ENCODE measurements around the gene CCL17. TPM values are rescaled to one million over a fixed set of nuclear protein-coding genes. Genes with fewer than 3 reads are reported as not detected.
"Not testable (repeated sequence)": the region's sequence is repeated elsewhere in the genome, so short reads cannot be mapped to it uniquely, and the experiment has no call there.

The CCL17 gene
- total RNA-seq, 1 donor from 2014 or later, result not detected

- Mint-ChIP-seq H3K36me3 (ENCODE audit: insufficient read depth) (no peaks in the 10 kb centered on the region), H3K4me1 (ENCODE audit: low read depth) (no peaks in the 10 kb centered on the region), H3K27ac (no peak overlapping the region), H3K9me3 (ENCODE audit: low read depth) (no peaks in the 10 kb centered on the region), H3K27me3 (peaks cover 11% of the 10 kb centered on the region), H3K4me3 (ENCODE audit: low read depth) (no peak overlapping the region)
- DNase-seq (ENCODE audit: low spot score, unreplicated experiment), result no peak
- TF ChIP-seq, protein P1, sequence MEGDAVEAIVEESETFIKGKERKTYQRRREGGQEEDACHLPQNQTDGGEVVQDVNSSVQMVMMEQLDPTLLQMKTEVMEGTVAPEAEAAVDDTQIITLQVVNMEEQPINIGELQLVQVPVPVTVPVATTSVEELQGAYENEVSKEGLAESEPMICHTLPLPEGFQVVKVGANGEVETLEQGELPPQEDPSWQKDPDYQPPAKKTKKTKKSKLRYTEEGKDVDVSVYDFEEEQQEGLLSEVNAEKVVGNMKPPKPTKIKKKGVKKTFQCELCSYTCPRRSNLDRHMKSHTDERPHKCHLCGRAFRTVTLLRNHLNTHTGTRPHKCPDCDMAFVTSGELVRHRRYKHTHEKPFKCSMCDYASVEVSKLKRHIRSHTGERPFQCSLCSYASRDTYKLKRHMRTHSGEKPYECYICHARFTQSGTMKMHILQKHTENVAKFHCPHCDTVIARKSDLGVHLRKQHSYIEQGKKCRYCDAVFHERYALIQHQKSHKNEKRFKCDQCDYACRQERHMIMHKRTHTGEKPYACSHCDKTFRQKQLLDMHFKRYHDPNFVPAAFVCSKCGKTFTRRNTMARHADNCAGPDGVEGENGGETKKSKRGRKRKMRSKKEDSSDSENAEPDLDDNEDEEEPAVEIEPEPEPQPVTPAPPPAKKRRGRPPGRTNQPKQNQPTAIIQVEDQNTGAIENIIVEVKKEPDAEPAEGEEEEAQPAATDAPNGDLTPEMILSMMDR (IDR thresholded peaks at IDR 0.05; ENCODE audit: unreplicated experiment), result no peak
Measured at GRCh38 chr16:57394444-57394843, 10.1 kb upstream of the CCL17 start.

DNA sequence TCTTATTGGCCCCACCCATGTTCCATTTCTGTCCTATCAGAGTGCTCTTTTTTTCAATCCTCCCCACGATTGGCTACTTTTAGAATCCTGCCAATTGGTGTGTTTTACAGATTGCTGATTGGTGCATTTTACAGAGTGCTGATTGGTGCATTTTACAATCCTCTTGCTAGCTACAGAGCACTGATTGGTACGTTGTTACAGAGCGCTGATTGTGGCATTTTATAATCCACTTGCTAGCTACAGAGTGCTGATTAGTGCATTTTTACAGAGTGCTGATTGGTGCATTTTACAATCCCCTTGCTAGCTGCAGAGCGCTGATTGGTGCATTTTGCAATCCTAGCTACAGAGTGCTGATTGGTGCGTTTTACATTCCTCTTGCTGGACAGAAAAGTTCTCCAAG lies 9.5 kb upstream of the CCL17 start:
- H3K9me3 Mint-ChIP-seq (ENCODE audit: low read depth), result no peaks in the 10 kb centered on the region
- no peak overlapping the region for H3K27ac Mint-ChIP-seq
- H3K4me1 Mint-ChIP-seq (ENCODE audit: low read depth), result no peaks in the 10 kb centered on the region
- TF ChIP-seq, protein P1 (IDR thresholded peaks at IDR 0.05; ENCODE audit: unreplicated experiment), result no peak
- no peaks in the 10 kb centered on the region for H3K36me3 Mint-ChIP-seq (ENCODE audit: insufficient read depth)
- no peak for DNase-seq (ENCODE audit: low spot score, unreplicated experiment)
- H3K4me3 Mint-ChIP-seq (ENCODE audit: low read depth), result no peak overlapping the region
- peaks cover 11% of the 10 kb centered on the region for H3K27me3 Mint-ChIP-seq

DNA sequence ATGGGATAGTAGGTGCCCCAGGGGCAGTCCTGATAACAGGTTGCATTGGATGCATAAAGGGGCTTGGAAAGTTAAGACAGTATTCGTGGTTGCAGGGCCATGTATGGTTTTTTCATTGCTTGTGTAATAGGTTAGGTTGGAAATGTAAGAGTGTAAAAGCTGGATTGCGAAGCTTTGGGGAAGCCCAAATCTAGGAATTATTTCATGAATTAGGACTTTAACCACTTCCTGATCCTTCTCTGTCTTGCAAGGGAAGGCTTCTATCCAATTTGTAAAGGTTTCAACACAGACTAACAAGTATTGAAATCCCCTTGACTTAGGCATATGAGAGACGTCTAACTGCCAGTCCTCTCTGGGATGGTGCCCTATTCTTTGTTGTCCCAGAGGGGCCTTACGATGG lies 7.8 kb upstream of the CCL17 start:
- H3K27me3 Mint-ChIP-seq, result peaks cover 9% of the 10 kb centered on the region
- no peak overlapping the region for H3K4me3 Mint-ChIP-seq (ENCODE audit: low read depth)
- H3K4me1 Mint-ChIP-seq (ENCODE audit: low read depth), result no peaks in the 10 kb centered on the region
- DNase-seq (ENCODE audit: low spot score, unreplicated experiment), result no peak
- TF ChIP-seq, protein P1 (IDR thresholded peaks at IDR 0.05; ENCODE audit: unreplicated experiment), result no peak
- no peak overlapping the region for H3K27ac Mint-ChIP-seq
- H3K36me3 Mint-ChIP-seq (ENCODE audit: insufficient read depth), result no peaks in the 10 kb centered on the region
- no peaks in the 10 kb centered on the region for H3K9me3 Mint-ChIP-seq (ENCODE audit: low read depth)

- H3K36me3 Mint-ChIP-seq (ENCODE audit: insufficient read depth); H3K4me1 Mint-ChIP-seq (ENCODE audit: low read depth); H3K4me3 Mint-ChIP-seq (ENCODE audit: low read depth); DNase-seq (ENCODE audit: low spot score, unreplicated experiment); H3K27me3 Mint-ChIP-seq; H3K27ac Mint-ChIP-seq; H3K9me3 Mint-ChIP-seq (ENCODE audit: low read depth): not testable (repeated sequence)
Measured at GRCh38 chr16:57397493-57397892, 7.1 kb upstream of the CCL17 start.

DNA sequence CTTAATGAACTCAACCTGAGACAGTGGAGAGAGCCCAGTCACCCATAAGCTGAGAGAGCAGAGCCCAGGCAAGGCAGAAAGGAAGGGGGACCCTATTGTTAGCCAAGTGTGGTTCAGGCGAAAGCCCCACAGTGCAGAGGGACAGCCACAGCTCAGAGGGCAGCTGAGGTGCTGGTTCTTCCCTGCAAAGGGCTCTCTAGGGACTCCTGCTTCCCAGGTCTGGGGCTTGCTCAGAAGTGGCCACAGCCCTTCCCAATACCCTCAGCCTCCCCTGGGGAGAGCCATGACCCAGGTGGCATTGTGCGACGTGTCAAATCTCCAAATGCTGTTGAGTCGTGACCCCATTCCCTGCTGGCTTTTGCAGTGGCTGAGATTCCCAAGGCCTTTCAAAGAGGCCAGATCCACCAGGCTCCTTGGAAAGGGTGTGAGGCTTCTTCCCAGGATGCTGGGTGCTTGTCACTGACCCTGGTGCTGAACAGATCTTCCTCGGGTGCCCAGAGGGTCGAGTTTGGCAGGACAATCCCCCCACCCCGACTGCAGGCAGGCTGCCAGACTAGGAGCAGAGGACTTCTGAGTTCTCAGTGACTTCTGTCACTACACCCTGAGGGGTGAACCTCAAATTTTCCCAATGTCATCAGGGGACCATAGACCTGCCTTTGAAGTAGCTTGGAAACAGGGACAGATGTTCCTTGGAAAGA lies 2.5 kb upstream of the CCL17 start:
- no peak for DNase-seq (ENCODE audit: low spot score, unreplicated experiment)
- H3K4me3 Mint-ChIP-seq (ENCODE audit: low read depth), result no peak overlapping the region
- no peaks in the 10 kb centered on the region for H3K36me3 Mint-ChIP-seq (ENCODE audit: insufficient read depth)
- H3K27me3 Mint-ChIP-seq, result peaks cover 17% of the 10 kb centered on the region
- no peaks in the 10 kb centered on the region for H3K9me3 Mint-ChIP-seq (ENCODE audit: low read depth)
- no peaks in the 10 kb centered on the region for H3K4me1 Mint-ChIP-seq (ENCODE audit: low read depth)
- TF ChIP-seq, protein P1 (IDR thresholded peaks at IDR 0.05; ENCODE audit: unreplicated experiment), result no peak
- H3K27ac Mint-ChIP-seq, result no peak overlapping the region

DNA sequence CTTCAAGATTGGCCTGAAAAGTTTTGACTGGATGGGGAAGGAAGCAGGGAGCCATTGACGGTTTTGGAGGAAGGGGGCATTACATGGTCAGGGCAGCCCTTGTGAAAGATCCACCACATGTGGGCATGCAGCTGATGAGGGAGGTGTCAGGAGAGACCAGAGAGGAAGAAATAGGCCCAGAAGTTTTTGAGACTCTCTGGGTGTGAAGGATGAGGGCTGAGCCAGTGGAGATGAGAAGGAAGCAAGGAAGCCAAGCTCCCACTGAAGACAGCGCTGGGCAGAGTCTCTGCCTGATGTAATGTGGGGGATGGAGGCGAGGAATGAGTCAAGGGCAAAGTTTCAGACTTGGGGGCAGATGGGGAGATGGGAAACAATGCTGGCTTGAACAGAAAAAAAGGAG lies 530 bp downstream of the CCL17 start:
- TF ChIP-seq, protein P1 (IDR thresholded peaks at IDR 0.05; ENCODE audit: unreplicated experiment), result no peak
- Mint-ChIP-seq H3K27me3 (peaks cover 25% of the 10 kb centered on the region), H3K9me3 (ENCODE audit: low read depth) (no peaks in the 10 kb centered on the region), H3K4me1 (ENCODE audit: low read depth) (no peaks in the 10 kb centered on the region), H3K27ac (no peak overlapping the region), H3K4me3 (ENCODE audit: low read depth) (no peak overlapping the region), H3K36me3 (ENCODE audit: insufficient read depth) (no peaks in the 10 kb centered on the region)
- no peak for DNase-seq (ENCODE audit: low spot score, unreplicated experiment)
